Left lobe of liver (tissue), 2 donors: ENCODE data around the gene FASN. TPM values are rescaled to one million over a fixed set of nuclear protein-coding genes. Genes with fewer than 3 reads are reported as not detected.

Source experiments
- ATAC-seq: fragments of 200-7000 bp; cut with Tn5 transposase; one replicate; pipeline ENCODE4 v1.9.1; 2020; ENCODE audit warnings: mild to moderate bottlenecking, moderate library complexity
- DNase-seq: peaks from one replicate; pipeline ENCODE4 v3.0.0-alpha.2; 2020; ENCODE audit warnings: low spot score
- total RNA-seq: library from RNA; stranded (reverse); gene quantifications from one replicate; pipeline ENCODE4 v1.2.1, GENCODE V29; 2021
- donor health status: DM: no; HTN: no; CAD: no; lungs with moderate emphysema.
- donor health status: DM: no; HTN: yes; CAD: no.

Gene FASN
- total RNA-seq, 1 donor from 2014 or later = 267 TPM

GRCh38 chr17:82078433-82078832 lies 19.6 kb downstream of the FASN start:
- DNase-seq (no peak), ATAC-seq (no peak)

- ATAC-seq (peak; percentile 20), DNase-seq (no peak)
Measured at GRCh38 chr17:82077617-82078358, 20.2 kb downstream of the FASN start.

- ATAC-seq = peak; percentile 37
- DNase-seq = no peak
Measured at GRCh38 chr17:82076785-82077591, 21.0 kb downstream of the FASN start.

GRCh38 chr17:82076018-82076784 lies 21.8 kb downstream of the FASN start:
- ATAC-seq = peak; percentile 26
- DNase-seq = no peak

DNA sequence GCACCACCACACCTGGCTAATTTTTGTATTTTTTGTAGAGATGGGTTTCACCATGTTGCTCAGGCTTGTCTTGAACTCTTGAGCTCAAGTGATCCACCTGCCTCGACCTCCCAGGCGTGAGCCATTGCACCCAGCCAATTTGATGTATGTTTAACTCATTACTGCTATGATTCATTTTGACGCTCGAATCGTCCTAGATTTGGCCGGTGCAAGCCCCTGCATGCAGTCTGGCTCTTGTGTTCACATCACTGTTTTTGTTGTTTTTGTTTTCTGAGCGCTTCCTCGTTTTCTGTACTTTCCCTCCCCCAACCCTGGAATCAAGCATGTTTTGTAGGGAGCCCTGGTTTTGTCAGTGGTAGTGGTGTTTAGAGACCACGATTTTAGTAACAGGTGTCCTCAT lies 24.6 kb downstream of the FASN start:
- DNase-seq (no peak), ATAC-seq (no peak)

DNA sequence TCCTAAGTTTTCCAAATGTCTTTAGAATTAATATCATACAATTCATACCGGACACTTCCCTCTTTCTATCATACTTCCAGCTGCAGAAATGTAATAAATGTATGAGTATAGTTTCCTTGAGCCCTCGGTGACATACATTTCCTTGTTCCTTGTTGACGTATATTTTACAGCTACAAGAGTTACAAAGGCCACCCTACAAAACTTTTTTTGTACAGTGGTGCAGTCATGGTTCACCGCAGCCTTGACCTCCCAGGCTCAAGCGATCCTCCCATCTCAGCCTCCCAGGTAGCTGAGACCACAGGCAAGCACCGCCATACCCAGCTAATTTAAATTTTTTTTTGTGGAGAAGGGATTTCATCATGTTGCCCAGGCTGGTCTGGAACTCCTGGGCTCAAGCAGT lies 25.2 kb downstream of the FASN start:
- no peak for DNase-seq
- ATAC-seq = no peak

- ATAC-seq (no peak), DNase-seq (no peak)
Measured at GRCh38 chr17:82070611-82071010, 27.4 kb downstream of the FASN start.

- no peak for DNase-seq
- peak; percentile 70 for ATAC-seq
Measured at GRCh38 chr17:82065638-82066303, 32.3 kb downstream of the FASN start, which contains the start of gene DUS1L. Gene DUS1L, minus strand, starts transcription at chr17:82065804. Its CDS starts 745 bp downstream, at chr17:82065059.

DNA sequence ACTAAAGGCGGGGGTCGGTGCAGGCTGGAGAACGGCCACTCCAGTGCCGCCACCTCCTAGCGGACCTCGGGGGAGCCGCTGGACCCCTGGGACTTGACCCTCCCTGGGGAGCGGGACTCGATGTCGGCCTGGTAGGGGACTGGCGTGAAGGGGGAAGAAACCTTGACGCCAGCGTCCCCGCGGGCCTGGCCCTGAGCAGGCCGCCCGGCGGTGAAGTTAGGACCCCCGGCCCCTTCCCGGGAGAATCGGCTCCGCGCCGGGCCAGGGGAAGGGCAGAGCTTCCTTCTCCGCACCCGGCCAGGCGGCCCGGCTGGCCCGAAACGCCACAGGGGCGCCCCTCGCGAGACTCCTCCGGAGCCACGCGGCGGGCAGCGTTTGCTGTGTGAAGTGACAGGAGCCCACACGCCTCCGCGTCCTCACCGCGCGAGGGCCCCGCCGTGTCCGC lies 32.8 kb downstream of the FASN start:
- ATAC-seq = no peak
- no peak for DNase-seq

- DNase-seq = no peak
- peak; percentile 61 for ATAC-seq
Measured at GRCh38 chr17:82064433-82065192, 33.4 kb downstream of the FASN start.

DNA sequence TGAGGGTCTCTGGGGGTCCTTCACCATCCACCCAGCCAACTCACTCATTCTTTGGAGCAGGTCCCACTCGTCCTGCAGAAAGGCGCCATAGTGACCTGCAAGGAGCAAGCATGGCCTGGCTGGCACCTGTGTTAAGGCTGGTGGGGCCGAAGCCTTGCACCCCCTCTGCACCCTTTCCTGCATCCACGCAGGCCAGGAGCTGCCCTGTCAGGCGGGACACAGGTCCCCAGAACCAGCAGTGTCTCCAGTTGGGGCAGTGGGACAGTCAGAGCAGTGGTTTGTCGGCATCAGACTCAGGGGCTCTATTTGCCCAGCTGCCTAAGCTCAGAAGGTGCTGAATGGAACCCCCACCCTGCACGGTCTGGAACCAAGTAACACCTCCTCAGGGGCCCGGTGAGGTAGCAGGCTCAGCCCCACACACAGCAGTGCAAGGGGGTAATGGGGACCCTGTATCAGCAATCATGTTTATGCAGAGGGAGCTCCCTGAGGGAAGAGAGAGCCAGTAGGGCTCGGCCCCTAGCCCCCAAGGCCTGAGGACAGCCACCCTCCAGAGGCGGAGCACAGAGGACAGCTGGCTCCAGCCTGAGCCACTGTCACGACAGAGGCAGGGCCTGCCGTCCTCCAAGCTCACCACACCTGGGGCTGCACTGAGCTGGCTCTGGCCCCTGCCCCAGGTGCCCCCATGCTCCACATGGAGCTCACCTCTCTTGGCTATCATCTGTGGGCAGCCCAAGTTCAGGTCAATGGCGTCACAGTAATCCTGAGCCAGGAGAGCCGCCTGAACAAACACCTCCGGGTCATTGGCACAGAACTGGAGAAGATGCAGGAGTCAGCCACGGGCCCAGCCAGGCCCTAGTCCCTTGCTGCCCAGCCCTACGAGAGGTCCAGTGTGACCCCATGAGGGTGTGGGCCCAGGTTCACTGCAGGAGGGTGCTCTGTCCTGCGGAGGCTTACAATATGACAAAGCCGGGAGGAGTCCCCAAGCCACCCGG lies 34.3 kb downstream of the FASN start:
- DNase-seq = peak; percentile 82
- peak; percentile 72 for ATAC-seq

- no peak for DNase-seq
- ATAC-seq = no peak
Measured at GRCh38 chr17:82062984-82063368, 35.1 kb downstream of the FASN start.

- ATAC-seq (no peak), DNase-seq (no peak)
Measured at GRCh38 chr17:82062076-82062983, 35.7 kb downstream of the FASN start.

DNA sequence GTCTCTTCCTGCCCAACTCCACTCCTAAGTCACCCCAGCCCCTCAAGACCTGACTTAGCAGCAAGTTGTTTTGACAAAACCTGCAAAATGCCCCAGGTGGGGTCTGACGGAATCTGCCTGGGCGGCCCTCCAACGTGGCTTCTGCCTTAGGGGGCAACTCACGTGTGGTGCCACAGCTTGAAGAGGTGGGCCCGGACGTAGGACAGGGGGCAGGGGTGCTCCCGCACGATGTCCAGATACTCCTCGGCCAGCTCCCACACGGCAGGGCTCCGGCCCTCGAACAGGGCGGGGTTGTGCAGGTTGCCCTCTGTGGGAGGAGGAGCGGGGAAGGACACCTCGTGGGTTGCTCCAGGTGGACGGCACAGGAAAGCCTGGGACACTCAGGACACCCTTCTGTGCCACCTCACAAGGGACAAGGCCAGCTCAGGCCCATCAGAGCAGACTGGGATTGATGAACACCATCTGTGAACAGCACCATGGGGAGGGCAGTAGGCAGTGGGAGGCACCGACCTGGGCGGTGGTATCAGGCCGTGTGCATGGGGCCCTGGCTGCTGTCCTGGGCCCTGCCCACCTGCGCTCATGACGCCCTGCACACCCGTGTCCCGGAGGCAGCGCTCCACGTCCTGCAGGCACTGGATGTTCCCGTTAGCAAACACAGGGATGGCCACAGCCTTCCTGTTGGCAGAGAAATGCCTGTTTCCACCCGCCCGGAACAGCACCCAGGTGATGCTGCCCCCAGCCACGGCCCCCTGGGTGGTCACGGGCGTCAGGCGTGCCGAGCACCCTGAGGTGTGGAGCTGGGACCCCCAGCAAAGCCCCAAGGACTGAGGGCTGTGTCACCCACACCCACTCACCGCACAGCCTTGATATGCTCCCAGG lies 36.8 kb downstream of the FASN start:
- DNase-seq (no peak), ATAC-seq (no peak)

DNA sequence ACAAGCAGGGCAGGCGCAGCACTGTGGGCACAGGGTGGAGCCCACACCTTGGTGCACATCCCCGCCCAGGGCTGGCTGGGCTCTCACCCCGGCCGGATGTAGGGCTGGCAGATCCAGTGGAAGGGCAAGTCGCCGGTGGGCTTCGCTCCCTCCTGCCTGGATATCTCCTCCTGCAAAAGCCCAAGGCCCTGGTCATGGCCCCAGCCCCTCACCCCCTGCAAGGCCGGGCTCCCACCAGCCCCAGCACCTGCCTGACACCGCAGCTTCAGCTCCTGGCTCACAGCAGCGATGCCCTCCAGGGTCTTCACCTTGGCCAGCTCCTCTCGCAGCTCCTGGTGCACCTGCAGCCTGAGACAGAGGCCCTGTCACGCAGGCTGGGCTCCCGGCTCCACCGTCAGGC lies 37.4 kb downstream of the FASN start:
- ATAC-seq = no peak

GRCh38 chr17:82060001-82060380 lies 38.0 kb downstream of the FASN start:
- DNase-seq = no peak
- no peak for ATAC-seq

More for the DNA sequence above, 37.4 kb downstream of the FASN start:
- no peak for DNase-seq
